ENCODE measurements around the gene PKIB.

PKIB gene

GRCh38 chr6:122749451-122750050, 139.3 kb downstream of the PKIB start:
- no peak for DNase-seq

- DNase-seq = no peak
Observed at GRCh38 chr6:122751326-122751725, 141.1 kb downstream of the PKIB start.

GRCh38 chr6:122752459-122752858, 142.3 kb downstream of the PKIB start:
- no peak for DNase-seq

GRCh38 chr6:122753000-122753687, 142.9 kb downstream of the PKIB start:
- no peak for DNase-seq

- no peak for DNase-seq
Observed at GRCh38 chr6:122753688-122754056, 143.5 kb downstream of the PKIB start.

GRCh38 chr6:122754191-122754731, 144.1 kb downstream of the PKIB start:
- DNase-seq = no peak

- DNase-seq = no peak
Observed at GRCh38 chr6:122755901-122756300, 145.7 kb downstream of the PKIB start.

- DNase-seq = no peak
Observed at GRCh38 chr6:122758927-122759334, 148.7 kb downstream of the PKIB start.

- DNase-seq = no peak
Observed at GRCh38 chr6:122760330-122760729, 150.1 kb downstream of the PKIB start.

- no peak for DNase-seq
Observed at GRCh38 chr6:122766256-122766655, 156.1 kb downstream of the PKIB start.

- no peak for DNase-seq
Observed at GRCh38 chr6:122770835-122771601, 160.8 kb downstream of the PKIB start.

GRCh38 chr6:122772724-122773415, 162.7 kb downstream of the PKIB start:
- DNase-seq = no peak
